ENCODE data around the gene APP. TPM values are rescaled to one million over a fixed set of nuclear protein-coding genes. Genes with fewer than 3 reads are reported as not detected.

Gene APP
- total and polyA plus RNA-seq, 4 experiments from 2014 or later = 4.9 to 57.9 (median 34.2) TPM

- no peak overlapping the region for H3K4me3 Mint-ChIP-seq
- ChIA-PET POLR2A (ENCODE audit: partially characterized antibody) (no interaction called here), CTCF (ENCODE audit: partially characterized antibody) (interaction anchor here (1.0 to 2.1 kb wide), 3 partner anchors 8 to 254 kb away, joined by 3 to 7 read pairs (median 4); no protein-coding TSS in a partner anchor)
- intact Hi-C loops (cut with micrococcal nuclease) = no loop called here
- H3K9me3 ChIP-seq (ENCODE audit: control insufficient read depth in 1 of 2, low read length in 2 of 2) = no peaks in the 10 kb centered on the region
- H3K27me3 Mint-ChIP-seq = peaks cover 2 to 6% of the 10 kb centered on the region in 2 donors
- DNase-seq = no peak
- no peaks in the 10 kb centered on the region for H3K4me1 ChIP-seq (ENCODE audit: insufficient read depth, low read length)
- no peak overlapping the region for H3K27ac Mint-ChIP-seq
- H3K9me3 Mint-ChIP-seq = no peaks in the 10 kb centered on the region
- H3K36me3 Mint-ChIP-seq = no peaks in the 10 kb centered on the region
- H3K4me1 Mint-ChIP-seq = peaks cover 0 to 5% (median 3%) of the 10 kb centered on the region in 4 donors
- H3K4me3 ChIP-seq (ENCODE audit: low read length in 2 of 2) = no peak overlapping the region
- H3K36me3 ChIP-seq (ENCODE audit: insufficient read depth, low read length) = no peaks in the 10 kb centered on the region
- H3K27me3 ChIP-seq (ENCODE audit: insufficient read depth, low read length) = no peaks in the 10 kb centered on the region
- no peak overlapping the region for H3K27ac ChIP-seq (ENCODE audit: low read depth, low read length)
Observed at GRCh38 chr21:25862112-25862511, 308.5 kb downstream of the APP start.

DNA sequence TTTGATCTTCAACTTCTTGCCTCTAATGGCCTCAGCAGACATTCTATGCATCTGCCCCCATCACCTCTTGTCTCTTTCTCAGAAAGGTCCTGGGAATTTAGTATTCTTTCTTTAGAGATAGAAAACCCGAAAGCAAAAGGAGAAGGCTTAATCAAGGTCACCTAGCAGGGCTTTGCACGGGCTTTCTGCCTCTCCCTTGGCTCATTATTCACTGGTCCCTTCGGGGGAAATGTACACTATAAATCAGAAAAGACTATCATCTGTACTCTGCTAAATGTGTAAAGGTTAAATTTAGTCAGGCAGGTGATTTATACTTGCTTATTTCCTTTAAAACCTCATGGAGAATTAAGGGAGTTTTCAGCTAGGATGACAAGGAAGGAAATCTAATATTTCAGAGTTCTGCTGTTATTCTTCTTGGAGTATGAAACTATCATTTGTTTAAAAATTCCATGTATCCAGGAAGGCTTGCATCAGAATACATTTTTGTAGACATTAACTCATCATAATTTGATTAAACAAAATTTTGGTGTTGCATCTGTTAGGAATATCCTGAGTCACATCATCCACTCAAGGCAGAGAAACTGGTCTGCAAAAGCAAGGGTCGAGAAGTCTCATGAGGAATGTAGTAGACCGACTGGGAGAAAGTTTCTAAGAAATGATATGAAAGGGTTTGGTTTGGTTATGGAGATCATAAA lies 311.2 kb downstream of the APP start:
- no peaks in the 10 kb centered on the region for H3K27me3 ChIP-seq (ENCODE audit: insufficient read depth, low read length)
- Mint-ChIP-seq H3K27ac (no peak overlapping the region), H3K4me1 (no peaks in the 10 kb centered on the region), H3K36me3 (no peaks in the 10 kb centered on the region), H3K4me3 (no peak overlapping the region), H3K27me3 (peaks cover 0 to 2% of the 10 kb centered on the region in 2 donors), H3K9me3 (no peaks in the 10 kb centered on the region)
- H3K27ac ChIP-seq (ENCODE audit: low read depth, low read length) = no peak overlapping the region
- no peak overlapping the region for H3K4me3 ChIP-seq (ENCODE audit: low read length in 2 of 2)
- H3K4me1 ChIP-seq (ENCODE audit: insufficient read depth, low read length) = no peaks in the 10 kb centered on the region
- intact Hi-C loops (cut with micrococcal nuclease) = no loop called here
- ChIA-PET CTCF (ENCODE audit: partially characterized antibody) (no interaction called here), POLR2A (ENCODE audit: partially characterized antibody) (no interaction called here)
- no peak for DNase-seq
- no peaks in the 10 kb centered on the region for H3K9me3 ChIP-seq (ENCODE audit: control insufficient read depth in 1 of 2, low read length in 2 of 2)
- H3K36me3 ChIP-seq (ENCODE audit: insufficient read depth, low read length) = no peaks in the 10 kb centered on the region

GRCh38 chr21:25858325-25858724 lies 312.2 kb downstream of the APP start:
- Histone ChIP-seq H3K4me1 (ENCODE audit: insufficient read depth, low read length) (no peaks in the 10 kb centered on the region), H3K4me3 (ENCODE audit: low read length in 2 of 2) (no peak overlapping the region), H3K27ac (ENCODE audit: low read depth, low read length) (no peak overlapping the region), H3K9me3 (ENCODE audit: control insufficient read depth in 1 of 2, low read length in 2 of 2) (no peaks in the 10 kb centered on the region), H3K36me3 (ENCODE audit: insufficient read depth, low read length) (no peaks in the 10 kb centered on the region), H3K27me3 (ENCODE audit: insufficient read depth, low read length) (no peaks in the 10 kb centered on the region)
- Mint-ChIP-seq H3K27ac (no peak overlapping the region), H3K4me3 (no peak overlapping the region), H3K9me3 (no peaks in the 10 kb centered on the region), H3K36me3 (no peaks in the 10 kb centered on the region), H3K27me3 (peaks cover 3 to 5% of the 10 kb centered on the region in 2 donors), H3K4me1 (no peaks in the 10 kb centered on the region)
- POLR2A ChIA-PET (ENCODE audit: partially characterized antibody) = no interaction called here
- DNase-seq = no peak
- intact Hi-C loops (cut with micrococcal nuclease) = no loop called here
- CTCF ChIA-PET (ENCODE audit: partially characterized antibody) = interaction anchor here (1.5 kb wide), 1 partner anchor 250 kb away, joined by 4 read pairs; no protein-coding TSS in a partner anchor

DNA sequence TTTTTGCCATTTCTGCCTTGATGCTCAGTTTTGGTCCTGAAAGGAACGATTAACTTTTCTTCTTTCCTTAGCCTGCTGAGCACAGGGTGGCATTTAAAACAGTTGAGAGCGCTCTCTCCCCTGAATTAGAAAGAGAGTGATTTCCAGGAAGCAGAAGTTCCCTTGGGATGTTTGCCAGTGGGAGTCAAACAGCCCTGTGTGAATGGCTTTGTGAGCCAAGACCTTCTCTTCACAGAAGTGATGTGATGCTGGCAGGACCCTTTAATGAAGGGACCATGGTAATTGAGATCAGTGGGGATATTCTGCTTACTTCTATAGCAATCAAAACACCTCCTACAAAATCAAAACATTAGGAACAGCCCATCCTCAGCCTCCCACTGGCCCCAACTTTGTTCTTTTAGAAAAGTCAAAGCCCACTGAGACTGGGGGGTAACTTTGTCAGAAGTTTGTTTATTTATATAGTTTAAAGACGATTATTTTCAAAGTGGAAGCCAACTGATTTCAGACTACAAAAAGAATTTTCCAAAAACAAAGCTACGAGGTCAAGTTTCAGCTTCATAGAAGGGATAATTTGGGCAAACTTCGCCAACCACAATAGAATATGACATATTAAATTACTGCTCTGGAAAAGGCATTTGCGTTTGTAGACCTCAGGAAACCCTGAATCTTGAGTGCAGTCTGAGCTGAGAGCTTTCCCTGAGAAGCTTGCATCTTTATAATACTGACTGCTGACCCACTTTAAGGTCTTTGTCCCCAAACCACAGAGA lies 313.1 kb downstream of the APP start:
- no peaks in the 10 kb centered on the region for H3K4me1 Mint-ChIP-seq
- POLR2A ChIA-PET (ENCODE audit: partially characterized antibody) = no interaction called here

GRCh38 chr21:25855576-25855975 lies 315.0 kb downstream of the APP start:
- Mint-ChIP-seq H3K9me3 (no peaks in the 10 kb centered on the region), H3K27me3 (peaks cover 7% of the 10 kb centered on the region in 2 donors), H3K36me3 (no peaks in the 10 kb centered on the region), H3K27ac (no peak overlapping the region), H3K4me1 (no peaks in the 10 kb centered on the region), H3K4me3 (no peak overlapping the region)
- CTCF ChIA-PET (ENCODE audit: partially characterized antibody) = no interaction called here
- Histone ChIP-seq H3K9me3 (ENCODE audit: control insufficient read depth in 1 of 2, low read length in 2 of 2) (no peaks in the 10 kb centered on the region), H3K27ac (ENCODE audit: low read depth, low read length) (no peak overlapping the region), H3K4me3 (ENCODE audit: low read length in 2 of 2) (no peak overlapping the region), H3K4me1 (ENCODE audit: insufficient read depth, low read length) (no peaks in the 10 kb centered on the region), H3K36me3 (ENCODE audit: insufficient read depth, low read length) (no peaks in the 10 kb centered on the region), H3K27me3 (ENCODE audit: insufficient read depth, low read length) (no peaks in the 10 kb centered on the region)
- POLR2A ChIA-PET (ENCODE audit: partially characterized antibody) = no interaction called here
- DNase-seq = no peak
- intact Hi-C loops (cut with micrococcal nuclease) = no loop called here

More for the DNA sequence above, 313.1 kb downstream of the APP start:
- Mint-ChIP-seq H3K9me3 (no peaks in the 10 kb centered on the region), H3K36me3 (no peaks in the 10 kb centered on the region), H3K4me3 (no peak overlapping the region), H3K27ac (no peak overlapping the region), H3K27me3 (peaks cover 3 to 5% of the 10 kb centered on the region in 2 donors)
- Histone ChIP-seq H3K27ac (ENCODE audit: low read depth, low read length) (no peak overlapping the region), H3K4me1 (ENCODE audit: insufficient read depth, low read length) (no peaks in the 10 kb centered on the region), H3K27me3 (ENCODE audit: insufficient read depth, low read length) (no peaks in the 10 kb centered on the region), H3K9me3 (ENCODE audit: control insufficient read depth in 1 of 2, low read length in 2 of 2) (no peaks in the 10 kb centered on the region), H3K36me3 (ENCODE audit: insufficient read depth, low read length) (no peaks in the 10 kb centered on the region), H3K4me3 (ENCODE audit: low read length in 2 of 2) (no peak overlapping the region)
- DNase-seq = no peak
- intact Hi-C loops (cut with micrococcal nuclease) = no loop called here
- CTCF ChIA-PET (ENCODE audit: partially characterized antibody) = interaction anchor here (1.5 kb wide), 1 partner anchor 249 kb away, joined by 4 read pairs; no protein-coding TSS in a partner anchor

DNA sequence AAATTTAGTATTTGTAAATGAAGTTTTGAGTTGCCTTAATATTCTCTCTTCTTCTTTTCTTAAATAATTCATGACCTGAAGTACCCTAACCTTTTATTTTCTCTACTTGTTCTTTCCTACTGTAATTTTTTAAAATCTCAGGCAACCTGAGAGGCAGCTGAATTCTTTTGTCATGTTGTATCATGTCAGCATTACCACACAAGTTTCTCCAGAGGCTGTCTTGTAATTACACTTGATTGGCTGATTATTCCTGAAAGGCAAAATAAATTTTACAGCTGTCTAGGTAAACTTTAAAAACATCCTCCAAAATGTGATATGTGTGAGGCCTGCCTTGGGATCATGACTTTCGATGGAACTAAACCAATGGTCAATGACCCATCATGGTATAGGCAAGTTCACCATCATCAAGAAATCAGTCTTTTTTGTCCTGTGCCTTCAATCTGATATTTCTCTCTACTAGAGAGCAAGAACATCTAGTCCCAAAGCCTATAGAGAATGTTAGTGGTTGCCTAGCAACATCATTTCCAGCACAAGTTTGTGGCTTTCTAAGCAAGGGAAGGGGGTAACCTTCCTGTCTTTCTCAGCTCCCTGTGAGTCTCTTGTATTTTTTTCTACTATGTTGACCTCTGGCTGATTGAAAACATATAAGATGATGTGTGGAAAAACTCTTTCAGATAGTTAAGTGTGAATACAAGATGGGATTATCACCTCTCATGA lies 320.3 kb downstream of the APP start:
- Mint-ChIP-seq H3K4me3 (no peak overlapping the region), H3K36me3 (no peaks in the 10 kb centered on the region)
- CTCF ChIA-PET (ENCODE audit: partially characterized antibody) = no interaction called here

DNA sequence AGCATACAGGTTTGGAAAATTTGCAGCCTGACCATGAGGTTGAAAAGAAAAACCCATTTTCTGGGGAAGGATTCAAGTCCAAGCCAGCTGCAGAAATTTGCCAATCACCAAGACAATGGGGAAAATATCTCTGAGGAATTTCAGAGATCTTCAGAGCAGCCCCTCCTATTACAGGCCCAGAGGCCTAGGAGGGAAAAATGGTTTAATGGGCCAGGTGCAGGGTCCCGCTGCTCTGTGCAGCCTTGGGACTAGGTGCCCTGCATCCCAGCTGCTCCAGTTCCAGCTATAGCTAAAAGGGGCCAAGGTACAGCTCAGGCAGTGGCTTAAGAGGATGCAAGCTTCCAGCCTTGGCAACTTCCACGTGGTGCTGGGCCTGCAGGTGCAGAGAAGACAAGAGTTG lies 322.3 kb downstream of the APP start:
- no peak for DNase-seq
- H3K9me3 Mint-ChIP-seq = peaks cover 0 to 6% (median under 1%) of the 10 kb centered on the region in 8 donors
- H3K4me1 Mint-ChIP-seq = peaks cover 0 to 4% (median 0%) of the 10 kb centered on the region in 4 donors
- no peak overlapping the region for H3K4me3 Mint-ChIP-seq
- Histone ChIP-seq H3K9me3 (ENCODE audit: control insufficient read depth in 1 of 2, low read length in 2 of 2) (no peaks in the 10 kb centered on the region), H3K27me3 (ENCODE audit: insufficient read depth, low read length) (no peaks in the 10 kb centered on the region), H3K36me3 (ENCODE audit: insufficient read depth, low read length) (no peaks in the 10 kb centered on the region), H3K4me3 (ENCODE audit: low read length in 2 of 2) (no peak overlapping the region), H3K4me1 (ENCODE audit: insufficient read depth, low read length) (no peaks in the 10 kb centered on the region), H3K27ac (ENCODE audit: low read depth, low read length) (no peak overlapping the region)
- peaks cover 2 to 9% of the 10 kb centered on the region in 2 donors for H3K27me3 Mint-ChIP-seq
- no peaks in the 10 kb centered on the region for H3K36me3 Mint-ChIP-seq
- ChIA-PET CTCF (ENCODE audit: partially characterized antibody) (no interaction called here), POLR2A (ENCODE audit: partially characterized antibody) (no interaction called here)
- intact Hi-C loops (cut with micrococcal nuclease) = no loop called here
- H3K27ac Mint-ChIP-seq = no peak overlapping the region

More for the DNA sequence above, 320.3 kb downstream of the APP start:
- Mint-ChIP-seq H3K27ac (no peak overlapping the region), H3K4me1 (peaks cover 0 to 4% (median 0%) of the 10 kb centered on the region in 4 donors), H3K27me3 (peaks cover 5 to 7% of the 10 kb centered on the region in 2 donors), H3K9me3 (peaks cover 0 to 6% (median under 1%) of the 10 kb centered on the region in 8 donors)
- Histone ChIP-seq H3K27me3 (ENCODE audit: insufficient read depth, low read length) (no peaks in the 10 kb centered on the region), H3K27ac (ENCODE audit: low read depth, low read length) (no peak overlapping the region), H3K4me3 (ENCODE audit: low read length in 2 of 2) (no peak overlapping the region), H3K36me3 (ENCODE audit: insufficient read depth, low read length) (no peaks in the 10 kb centered on the region), H3K4me1 (ENCODE audit: insufficient read depth, low read length) (no peaks in the 10 kb centered on the region), H3K9me3 (ENCODE audit: control insufficient read depth in 1 of 2, low read length in 2 of 2) (no peaks in the 10 kb centered on the region)
- intact Hi-C loops (cut with micrococcal nuclease) = no loop called here
- no peak for DNase-seq
- POLR2A ChIA-PET (ENCODE audit: partially characterized antibody) = no interaction called here
